SK-N-SH (cell line): ENCODE measurements around the gene HES2.

Experiments
- EZH2phosphoT487 ChIP-seq: fragments of 200-600 bp; sonication (generic); IDR thresholded peaks from 2 replicates; pipeline ENCODE4 v1.6.1; 2017; ENCODE audit warnings: low read depth, mixed run types, mild to moderate bottlenecking, antibody characterized with exemption, moderate library complexity, borderline replicate concordance
- RFX5 ChIP-seq: IDR thresholded peaks from 2 replicates; pipeline ENCODE4 v1.6.1; 2012; ENCODE audit warnings: mild to moderate bottlenecking, improper control_type of control experiment, low read length
- TF ChIP-seq, protein P1 (sequence below): IDR thresholded peaks from 2 replicates; pipeline ENCODE4 v1.4.0; 2012; ENCODE audit warnings: low read depth, borderline replicate concordance
- TF ChIP-seq, protein P2 (sequence below): fragments of 200-600 bp; sonication (generic); IDR thresholded peaks from 2 replicates; pipeline ENCODE4 v1.6.1; 2017; ENCODE audit warnings: antibody characterized with exemption, mild to moderate bottlenecking, moderate library complexity

DNA sequence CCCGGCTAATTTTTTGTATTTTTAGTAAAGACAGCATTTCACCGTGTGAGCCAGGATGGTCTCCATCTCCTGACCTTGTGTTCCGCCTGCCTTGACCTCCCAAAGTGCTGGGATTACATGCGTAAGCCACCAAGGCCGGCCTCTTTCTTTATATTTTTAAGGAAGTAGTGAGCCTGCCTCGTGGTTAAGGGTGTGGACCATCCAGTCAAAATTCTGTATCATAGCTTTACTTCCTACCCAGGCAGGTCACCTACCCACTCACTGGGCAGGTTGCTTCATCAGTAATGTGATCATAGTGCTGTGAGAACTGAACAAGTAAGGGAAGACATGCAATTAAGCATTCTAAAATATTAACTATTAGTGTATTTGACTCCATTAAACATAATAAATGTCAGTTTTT is 18.0 kb downstream of the HES2 start:
- no peak for TF ChIP-seq EZH2phosphoT487
- TF ChIP-seq, protein P1, sequence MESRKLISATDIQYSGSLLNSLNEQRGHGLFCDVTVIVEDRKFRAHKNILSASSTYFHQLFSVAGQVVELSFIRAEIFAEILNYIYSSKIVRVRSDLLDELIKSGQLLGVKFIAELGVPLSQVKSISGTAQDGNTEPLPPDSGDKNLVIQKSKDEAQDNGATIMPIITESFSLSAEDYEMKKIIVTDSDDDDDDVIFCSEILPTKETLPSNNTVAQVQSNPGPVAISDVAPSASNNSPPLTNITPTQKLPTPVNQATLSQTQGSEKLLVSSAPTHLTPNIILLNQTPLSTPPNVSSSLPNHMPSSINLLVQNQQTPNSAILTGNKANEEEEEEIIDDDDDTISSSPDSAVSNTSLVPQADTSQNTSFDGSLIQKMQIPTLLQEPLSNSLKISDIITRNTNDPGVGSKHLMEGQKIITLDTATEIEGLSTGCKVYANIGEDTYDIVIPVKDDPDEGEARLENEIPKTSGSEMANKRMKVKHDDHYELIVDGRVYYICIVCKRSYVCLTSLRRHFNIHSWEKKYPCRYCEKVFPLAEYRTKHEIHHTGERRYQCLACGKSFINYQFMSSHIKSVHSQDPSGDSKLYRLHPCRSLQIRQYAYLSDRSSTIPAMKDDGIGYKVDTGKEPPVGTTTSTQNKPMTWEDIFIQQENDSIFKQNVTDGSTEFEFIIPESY: no peak
- no peak for TF ChIP-seq RFX5
- TF ChIP-seq, protein P2, sequence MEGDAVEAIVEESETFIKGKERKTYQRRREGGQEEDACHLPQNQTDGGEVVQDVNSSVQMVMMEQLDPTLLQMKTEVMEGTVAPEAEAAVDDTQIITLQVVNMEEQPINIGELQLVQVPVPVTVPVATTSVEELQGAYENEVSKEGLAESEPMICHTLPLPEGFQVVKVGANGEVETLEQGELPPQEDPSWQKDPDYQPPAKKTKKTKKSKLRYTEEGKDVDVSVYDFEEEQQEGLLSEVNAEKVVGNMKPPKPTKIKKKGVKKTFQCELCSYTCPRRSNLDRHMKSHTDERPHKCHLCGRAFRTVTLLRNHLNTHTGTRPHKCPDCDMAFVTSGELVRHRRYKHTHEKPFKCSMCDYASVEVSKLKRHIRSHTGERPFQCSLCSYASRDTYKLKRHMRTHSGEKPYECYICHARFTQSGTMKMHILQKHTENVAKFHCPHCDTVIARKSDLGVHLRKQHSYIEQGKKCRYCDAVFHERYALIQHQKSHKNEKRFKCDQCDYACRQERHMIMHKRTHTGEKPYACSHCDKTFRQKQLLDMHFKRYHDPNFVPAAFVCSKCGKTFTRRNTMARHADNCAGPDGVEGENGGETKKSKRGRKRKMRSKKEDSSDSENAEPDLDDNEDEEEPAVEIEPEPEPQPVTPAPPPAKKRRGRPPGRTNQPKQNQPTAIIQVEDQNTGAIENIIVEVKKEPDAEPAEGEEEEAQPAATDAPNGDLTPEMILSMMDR: no peak
